T1000 (cell line): Measurements from ENCODE around the gene DES.
"Not testable (repeated sequence)": the region's sequence is repeated elsewhere in the genome, so short reads cannot be mapped to it uniquely, and the experiment has no call there.

Experiments
- DNase-seq: peaks from one replicate; lab custom pipeline; 2025; ENCODE audit warnings: mixed read lengths; lab: John Stamatoyannopoulos, UW

Gene DES

GRCh38 chr2:219418155-219419011 lies at the start of gene DES:
DES (plus strand) TSS chr2:219418377; CDS start chr2:219418463, 86 bp downstream.
- no peak for DNase-seq

- no peak for DNase-seq
These were observed 49.4 kb upstream of the DES start for GRCh38 chr2:219368690-219369191.

GRCh38 chr2:219369447-219369861 lies 48.7 kb upstream of the DES start:
- DNase-seq = no peak

- no peak for DNase-seq
These were observed 39.9 kb upstream of the DES start for GRCh38 chr2:219378163-219378851.

- no peak for DNase-seq
These were observed 37.3 kb upstream of the DES start for GRCh38 chr2:219380926-219381325.

- DNase-seq = no peak
These were observed 36.7 kb upstream of the DES start for GRCh38 chr2:219381448-219381847.

- no peak for DNase-seq
These were observed 34.0 kb upstream of the DES start for GRCh38 chr2:219384083-219384713.

GRCh38 chr2:219384859-219385258 lies 33.3 kb upstream of the DES start:
- DNase-seq = no peak

- no peak for DNase-seq
These were observed 32.1 kb upstream of the DES start for GRCh38 chr2:219385958-219386520.

- DNase-seq = no peak
These were observed 31.5 kb upstream of the DES start for GRCh38 chr2:219386532-219387280.

- DNase-seq = peak; percentile 68
These were observed 30.7 kb upstream of the DES start, which contains the start of gene DNPEP for GRCh38 chr2:219387306-219388120. DNPEP (minus strand) TSS chr2:219387912; CDS start chr2:219387794, 118 bp downstream.

GRCh38 chr2:219388121-219388906 lies 29.9 kb upstream of the DES start:
- DNase-seq = peak; percentile 95

GRCh38 chr2:219388907-219389156 lies 29.3 kb upstream of the DES start:
- no peak for DNase-seq

GRCh38 chr2:219392754-219393153 lies 25.4 kb upstream of the DES start:
- no peak for DNase-seq

- DNase-seq = not testable (repeated sequence)
These were observed 23.1 kb upstream of the DES start for GRCh38 chr2:219395056-219395455.

- DNase-seq = no peak
These were observed 22.6 kb upstream of the DES start for GRCh38 chr2:219395609-219396008.

- no peak for DNase-seq
These were observed 21.2 kb upstream of the DES start for GRCh38 chr2:219396863-219397457.

- DNase-seq = no peak
These were observed 19.3 kb upstream of the DES start for GRCh38 chr2:219398721-219399363.
